GM21390 (cell line): Measurements from ENCODE around the gene GYS1.

ENCODE experiments used
- ATAC-seq: cut with Tn5 transposase; IDR thresholded peaks from one replicate; pipeline ENCODE4 v1.9.1; 2021; ENCODE audit not compliant: unreplicated experiment

Gene GYS1

DNA sequence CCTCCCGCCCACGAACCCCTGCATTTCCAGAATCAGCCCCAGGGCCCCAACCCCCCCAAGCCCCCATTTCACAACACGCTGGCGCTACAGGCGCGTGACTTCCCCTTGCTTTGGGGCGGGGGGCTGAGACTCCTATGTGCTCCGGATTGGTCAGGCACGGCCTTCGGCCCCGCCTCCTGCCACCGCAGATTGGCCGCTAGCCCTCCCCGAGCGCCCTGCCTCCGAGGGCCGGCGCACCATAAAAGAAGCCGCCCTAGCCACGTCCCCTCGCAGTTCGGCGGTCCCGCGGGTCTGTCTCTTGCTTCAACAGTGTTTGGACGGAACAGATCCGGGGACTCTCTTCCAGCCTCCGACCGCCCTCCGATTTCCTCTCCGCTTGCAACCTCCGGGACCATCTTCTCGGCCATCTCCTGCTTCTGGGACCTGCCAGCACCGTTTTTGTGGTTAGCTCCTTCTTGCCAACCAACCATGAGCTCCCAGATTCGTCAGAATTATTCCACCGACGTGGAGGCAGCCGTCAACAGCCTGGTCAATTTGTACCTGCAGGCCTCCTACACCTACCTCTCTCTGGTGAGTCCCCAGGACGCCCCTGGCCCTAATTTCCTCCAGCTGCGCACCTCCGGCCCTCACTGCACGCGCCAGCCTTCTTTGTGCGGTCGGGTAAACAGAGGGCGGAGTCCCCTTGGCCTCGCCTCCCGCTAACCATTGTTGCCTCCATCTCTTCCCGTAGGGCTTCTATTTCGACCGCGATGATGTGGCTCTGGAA is 27.9 kb downstream of the GYS1 start, which contains the start of gene FTL:
Gene FTL, plus strand, starts transcription at position 270 of the 766 bp plus-strand sequence. Its CDS starts 199 bp downstream, at position 469.
- peak; percentile 50 for ATAC-seq

DNA sequence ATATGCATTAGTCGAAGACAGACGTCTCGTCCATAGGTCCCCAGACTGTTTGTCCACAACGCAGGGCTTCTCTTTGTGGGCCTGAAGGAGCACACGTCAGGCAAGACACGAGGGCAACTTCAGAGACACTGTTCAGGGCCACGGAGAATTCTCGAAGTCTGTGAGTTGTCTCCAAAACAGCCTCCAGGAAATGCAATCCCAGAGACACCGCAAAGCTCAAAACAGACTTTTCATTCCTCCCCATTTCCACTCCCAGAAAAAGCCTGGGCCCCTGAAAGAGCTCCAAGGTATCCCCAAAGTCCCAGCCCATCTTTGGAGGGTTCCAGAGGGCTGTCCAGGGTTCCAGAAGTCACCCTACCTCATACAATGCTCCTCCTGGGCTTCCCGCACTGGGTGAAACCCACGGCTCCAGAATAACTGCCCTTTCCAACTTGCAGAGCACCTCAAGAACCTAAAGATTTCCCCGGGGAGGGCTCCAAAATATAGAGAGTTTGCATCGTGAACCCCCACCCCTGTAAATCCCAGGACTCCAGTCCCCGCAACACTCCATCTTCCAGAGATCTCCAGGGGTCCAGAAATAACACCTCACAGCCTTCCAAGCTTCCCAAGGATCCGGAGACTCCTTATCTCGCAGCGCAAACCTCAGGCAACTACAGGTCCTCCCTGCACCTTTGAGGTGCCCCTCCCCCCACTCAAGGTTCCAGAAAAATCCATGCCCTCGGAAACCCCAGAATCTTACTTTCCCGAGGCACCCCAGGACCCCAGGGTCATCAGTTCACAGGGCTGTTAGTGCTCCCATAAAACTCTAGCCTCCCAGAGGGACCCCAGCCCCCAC is 28.7 kb downstream of the GYS1 start:
- ATAC-seq: no peak

DNA sequence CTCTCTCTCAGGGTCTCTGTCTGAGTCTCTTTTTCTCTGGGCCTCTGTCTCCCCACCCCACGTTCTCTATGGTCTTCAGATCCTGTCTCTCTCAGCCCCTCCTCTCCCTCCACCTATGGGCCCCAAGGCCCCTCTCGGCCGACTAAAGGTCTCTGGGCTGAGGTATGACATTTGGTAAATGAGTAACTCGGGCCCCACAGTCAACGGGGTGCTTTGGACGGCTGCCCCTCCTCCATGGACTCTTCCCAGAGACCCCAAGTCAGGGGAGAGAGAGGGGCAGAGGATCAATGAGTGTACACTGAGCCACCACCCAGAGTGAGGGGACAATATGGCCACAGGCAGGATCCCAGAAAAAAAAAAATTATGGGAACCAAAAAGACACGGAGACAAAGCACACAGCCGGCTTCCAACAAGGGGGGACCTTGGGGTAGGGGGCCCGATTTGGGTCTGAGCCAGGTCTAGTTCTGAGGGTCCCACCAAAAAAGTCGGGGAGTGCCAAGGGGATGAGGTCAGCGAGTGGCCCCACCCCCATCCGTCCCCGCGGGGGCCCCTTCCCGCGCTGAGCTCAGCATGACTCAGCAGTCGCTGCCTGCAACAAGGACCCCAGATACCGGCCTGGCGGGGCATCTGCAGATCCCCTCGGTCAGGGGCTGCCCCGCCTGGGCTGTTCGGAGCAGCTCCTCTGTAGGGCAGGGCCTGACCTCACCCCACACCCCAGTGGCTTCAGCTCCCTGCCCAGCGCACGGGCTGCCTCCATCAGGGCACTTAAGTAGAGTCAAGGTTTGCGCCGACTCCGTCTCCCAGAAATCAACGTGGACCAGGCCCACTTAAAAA is 29.5 kb downstream of the GYS1 start:
- ATAC-seq: no peak

DNA sequence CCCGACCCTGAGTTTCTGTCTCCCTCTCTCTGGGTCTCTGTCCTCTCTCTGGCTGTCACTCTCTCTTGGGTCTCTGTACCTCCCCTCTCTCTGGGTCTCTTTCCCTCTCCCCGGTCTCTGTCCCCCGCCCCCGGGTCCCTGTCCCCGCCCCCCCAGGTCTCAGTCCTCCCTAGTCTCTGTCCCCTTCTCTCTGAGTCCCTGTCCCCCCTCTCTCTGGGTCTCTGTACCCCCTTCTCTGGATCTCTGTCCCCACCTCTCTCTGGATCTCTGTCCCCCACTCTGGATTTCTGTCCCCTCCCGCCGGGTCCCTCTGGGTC is 30.3 kb downstream of the GYS1 start:
- no peak for ATAC-seq

DNA sequence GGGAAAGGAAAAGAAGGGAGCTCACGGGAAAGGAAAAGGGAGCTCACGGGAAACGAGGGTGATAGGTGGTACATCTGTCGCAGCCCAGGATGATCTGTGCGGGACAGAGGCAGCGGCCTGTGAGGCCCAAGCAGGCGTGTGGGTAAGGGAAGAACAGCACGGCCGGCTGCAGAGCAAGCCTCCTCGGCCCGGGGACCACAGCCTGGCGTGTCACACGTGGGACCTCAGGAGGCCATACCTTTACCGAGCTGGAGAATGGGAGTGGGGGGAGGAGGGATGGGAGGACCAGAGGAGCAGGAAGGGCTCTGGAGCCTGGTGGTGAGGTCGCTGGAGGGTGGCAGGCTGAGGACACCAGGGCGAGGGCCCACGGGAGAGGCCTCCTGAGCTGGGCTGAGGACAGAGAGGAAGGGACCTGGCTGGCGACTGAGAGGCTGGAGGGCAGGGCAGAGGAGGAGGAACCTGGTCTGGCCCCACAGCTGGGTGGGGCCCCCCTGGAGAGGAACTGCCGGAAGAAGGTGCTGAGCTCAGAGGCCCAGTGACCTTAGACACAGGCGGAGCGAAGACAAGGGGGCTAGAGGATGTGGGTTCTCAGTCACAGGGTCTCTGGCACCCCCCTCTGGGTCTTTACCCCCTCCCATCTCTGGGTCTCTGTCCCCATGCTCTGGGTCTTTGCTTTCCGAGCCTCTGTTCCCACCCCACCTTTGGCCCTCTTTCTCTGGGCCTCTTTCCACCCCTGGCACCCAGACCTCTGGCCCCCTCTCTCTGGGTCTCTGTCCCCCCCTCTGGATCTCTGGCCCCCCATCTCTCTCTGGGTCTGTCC is 30.9 kb downstream of the GYS1 start:
- ATAC-seq: no peak

DNA sequence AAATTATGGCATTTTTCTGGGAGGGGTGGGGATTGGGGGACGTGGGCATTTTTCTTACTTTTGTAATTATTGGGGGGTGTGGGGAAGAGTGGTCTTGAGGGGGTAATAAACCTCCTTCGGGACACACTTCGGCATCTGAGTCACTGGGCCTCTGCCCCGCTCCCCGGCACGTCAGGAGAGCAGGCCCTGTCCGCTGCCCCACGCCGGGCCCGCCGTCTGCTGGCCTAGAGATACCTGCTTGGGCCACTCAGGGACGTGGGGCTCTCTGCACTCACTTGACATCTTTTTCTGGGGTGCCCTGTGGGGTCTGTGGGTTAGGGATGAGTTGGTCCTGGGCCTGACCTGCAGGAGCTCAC is 31.5 kb downstream of the GYS1 start:
- no peak for ATAC-seq

DNA sequence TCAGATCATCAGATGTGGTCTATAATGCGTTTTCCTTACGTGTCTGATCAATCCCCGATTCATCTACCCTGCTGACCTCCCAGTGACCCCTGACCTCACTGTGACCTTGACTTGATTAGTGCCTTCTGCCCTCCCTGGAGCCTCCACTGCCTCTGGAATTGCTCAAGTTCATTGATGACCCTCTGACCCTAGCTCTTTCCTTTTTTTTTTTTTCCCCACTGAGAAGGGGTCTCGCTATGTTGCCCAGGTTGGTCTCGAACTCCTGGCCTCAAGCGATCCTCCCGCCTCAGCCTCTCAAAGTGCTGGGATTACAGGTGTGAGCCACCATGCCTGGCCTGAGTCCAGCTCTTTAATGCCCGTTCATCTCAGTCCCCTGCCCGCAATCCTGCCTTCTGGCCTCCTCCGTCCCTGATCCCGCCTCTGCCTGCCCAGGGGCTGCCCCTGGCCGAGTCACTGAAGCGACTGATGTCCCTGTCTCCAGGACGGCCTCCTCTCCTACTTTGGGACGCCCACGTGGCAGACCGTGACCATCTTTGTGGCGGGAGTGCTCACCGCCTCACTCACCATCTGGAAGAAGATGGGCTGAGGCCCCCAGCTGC is 32.0 kb downstream of the GYS1 start:
- no peak for ATAC-seq

DNA sequence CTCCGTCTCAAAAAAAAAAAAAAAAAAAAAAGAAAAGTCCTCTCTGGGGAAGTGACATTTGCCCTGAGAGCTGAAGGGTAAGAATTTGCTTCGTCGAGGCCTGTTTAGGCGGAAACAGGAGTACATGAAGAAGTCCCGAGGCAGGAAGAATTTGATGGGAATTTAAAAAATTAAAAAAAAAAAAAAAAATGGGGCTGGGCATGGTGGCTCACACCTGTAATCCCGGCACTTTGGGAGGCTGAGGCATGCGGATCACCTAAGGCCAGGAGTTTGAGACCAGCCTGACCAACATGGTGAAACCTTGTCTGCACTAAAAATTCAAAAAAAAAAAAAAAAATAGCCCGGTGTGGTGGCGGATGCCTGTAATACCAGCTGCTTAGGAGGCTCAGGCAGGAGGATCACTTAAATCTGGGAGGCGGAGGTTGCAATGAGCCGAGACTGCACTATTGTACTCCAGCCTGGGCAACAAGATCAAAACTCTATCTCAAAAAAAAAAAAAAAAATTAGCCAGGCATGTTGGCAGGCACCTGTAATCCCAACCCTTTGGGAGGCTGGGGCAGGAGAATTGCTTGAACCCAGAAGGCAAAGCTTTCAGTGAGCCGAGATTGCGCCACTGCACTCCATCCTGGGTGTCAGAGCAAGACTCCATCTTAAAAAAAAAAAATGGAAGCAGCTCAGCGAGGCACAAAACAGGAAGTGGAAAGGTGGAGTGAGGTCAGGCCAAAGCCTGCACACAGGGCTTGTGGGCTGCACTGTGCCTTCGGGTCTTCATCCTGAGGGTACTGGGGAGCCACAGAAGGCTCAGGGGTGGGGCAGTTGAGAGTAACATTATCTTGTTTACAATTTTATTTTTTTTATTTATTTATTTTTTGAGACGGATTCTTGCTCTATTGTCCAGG is 33.5 kb downstream of the GYS1 start:
- no peak for ATAC-seq

DNA sequence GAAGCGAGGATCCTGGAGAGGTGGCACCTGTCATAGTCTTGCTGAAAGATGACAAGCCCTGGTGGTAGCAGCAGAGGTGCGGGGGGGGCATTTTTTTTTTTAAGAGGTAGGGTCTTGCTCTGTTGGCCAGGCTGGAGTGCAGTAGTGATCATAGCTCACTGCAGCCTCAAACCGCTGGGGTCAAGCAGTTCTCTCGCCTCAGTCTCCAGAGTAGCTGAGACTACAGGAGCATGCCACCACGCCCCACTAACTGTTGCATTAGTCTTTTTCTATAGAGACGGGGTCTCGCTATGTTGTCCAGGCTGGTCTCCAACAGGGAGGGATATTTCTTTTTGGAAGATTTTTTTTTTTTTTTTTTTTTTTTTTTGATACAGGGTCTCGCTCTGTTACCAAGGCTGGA is 35.1 kb downstream of the GYS1 start:
- ATAC-seq: no peak

DNA sequence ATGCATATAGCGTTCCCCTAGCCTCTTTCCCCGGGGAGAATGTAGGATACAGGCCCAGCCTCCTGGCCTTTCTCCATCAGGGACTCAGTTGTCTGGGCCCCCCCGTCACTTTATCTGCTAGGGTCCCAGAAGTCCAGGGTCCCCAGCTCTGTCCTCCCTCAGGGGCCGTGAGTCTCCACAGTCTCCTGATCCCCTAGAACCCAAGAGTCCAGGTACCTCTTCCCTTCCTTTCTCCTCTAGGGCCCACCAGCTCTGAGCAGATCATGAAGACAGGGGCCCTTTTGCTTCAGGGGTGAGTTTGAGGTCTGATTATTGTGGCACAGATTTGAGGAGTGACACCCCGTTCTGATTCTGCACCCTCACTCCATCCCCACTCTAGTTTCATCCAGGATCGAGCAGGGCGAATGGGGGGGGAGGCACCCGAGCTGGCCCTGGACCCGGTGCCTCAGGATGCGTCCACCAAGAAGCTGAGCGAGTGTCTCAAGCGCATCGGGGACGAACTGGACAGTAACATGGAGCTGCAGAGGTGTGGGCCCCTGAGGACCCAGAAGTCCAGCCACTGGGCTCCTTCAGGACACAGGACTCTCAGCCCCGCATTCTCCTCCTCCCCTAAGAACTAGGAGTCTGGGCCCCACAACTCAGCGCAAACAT is 37.7 kb downstream of the GYS1 start:
- ATAC-seq: no peak

DNA sequence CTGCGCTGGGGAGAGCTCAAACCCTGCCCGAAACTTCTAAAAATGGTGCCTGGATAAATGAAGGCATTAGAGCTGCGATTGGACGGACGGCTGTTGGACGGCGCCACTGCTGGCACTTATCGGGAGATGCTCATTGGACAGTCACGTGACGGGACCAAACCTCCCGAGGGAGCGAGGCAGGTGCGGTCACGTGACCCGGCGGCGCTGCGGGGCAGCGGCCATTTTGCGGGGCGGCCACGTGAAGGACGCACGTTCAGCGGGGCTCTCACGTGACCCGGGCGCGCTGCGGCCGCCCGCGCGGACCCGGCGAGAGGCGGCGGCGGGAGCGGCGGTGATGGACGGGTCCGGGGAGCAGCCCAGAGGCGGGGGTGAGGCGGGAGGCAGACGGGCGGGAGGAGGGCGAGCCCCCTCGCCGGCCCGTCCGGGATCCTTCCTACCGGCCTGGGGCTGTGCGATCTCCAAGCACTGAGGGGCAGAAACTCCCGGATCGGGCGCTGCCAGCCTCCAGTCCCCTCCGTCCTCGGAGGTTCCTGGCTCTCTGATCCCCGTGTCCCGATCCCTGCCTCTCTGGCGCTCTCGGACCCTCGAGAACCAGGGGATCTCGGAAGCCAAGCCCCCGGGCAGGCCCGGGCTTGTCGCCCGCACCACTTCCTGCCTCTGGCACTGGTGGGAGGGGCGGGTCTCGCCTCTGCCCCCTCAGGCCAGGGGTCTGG is 38.4 kb downstream of the GYS1 start, which contains the start of gene BAX:
Gene BAX, plus strand, starts transcription at position 281 of the 713 bp plus-strand sequence. Its CDS starts 54 bp downstream, at position 335.
- peak; percentile 69 for ATAC-seq

DNA sequence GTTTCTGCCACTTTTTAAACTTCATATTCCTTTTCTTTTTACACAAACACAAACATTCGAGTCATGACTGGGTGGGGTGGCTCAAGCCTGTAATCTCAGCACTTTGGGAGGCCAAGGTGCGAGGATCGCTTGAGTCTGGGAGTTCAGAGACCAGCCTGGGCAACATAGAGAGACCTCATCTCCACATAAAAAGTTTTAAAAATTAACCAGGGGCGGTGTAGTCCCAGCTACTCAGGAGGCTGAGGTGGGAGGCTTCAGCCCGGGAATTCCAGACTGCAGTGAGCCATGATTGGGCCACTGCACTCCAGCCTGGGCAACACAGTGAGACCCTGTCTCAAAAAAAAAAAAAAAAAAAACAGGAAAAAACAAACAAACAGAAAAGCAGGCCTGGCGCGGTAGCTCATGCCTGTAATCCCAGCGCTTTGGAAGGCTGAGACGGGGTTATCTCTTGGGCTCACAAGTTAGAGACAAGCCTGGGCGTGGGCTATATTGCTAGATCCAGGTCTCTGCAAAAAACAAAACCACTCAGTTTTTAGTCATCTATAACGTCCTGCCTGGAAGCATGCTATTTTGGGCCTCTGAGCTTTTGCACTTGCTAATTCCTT is 39.0 kb downstream of the GYS1 start:
- ATAC-seq: no peak

DNA sequence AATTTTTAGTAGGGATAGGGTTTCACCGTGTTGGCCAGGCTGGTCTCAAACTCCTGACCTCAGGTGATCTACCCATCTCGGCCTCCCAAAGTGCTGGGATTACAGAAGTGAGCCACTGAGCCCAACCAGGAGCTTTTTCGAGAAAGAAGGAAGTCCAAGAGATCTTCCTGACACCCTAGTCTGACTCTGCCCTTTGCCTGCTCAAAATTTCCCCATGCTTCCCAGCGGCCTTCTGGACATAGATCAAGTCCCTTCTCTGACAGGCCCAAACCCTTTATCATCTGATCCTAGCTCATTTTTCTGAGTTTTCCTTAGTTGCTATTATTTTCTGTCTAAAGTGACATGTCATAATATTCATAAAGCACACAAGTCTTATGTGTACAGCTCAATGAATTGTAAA is 40.0 kb downstream of the GYS1 start:
- ATAC-seq: no peak

DNA sequence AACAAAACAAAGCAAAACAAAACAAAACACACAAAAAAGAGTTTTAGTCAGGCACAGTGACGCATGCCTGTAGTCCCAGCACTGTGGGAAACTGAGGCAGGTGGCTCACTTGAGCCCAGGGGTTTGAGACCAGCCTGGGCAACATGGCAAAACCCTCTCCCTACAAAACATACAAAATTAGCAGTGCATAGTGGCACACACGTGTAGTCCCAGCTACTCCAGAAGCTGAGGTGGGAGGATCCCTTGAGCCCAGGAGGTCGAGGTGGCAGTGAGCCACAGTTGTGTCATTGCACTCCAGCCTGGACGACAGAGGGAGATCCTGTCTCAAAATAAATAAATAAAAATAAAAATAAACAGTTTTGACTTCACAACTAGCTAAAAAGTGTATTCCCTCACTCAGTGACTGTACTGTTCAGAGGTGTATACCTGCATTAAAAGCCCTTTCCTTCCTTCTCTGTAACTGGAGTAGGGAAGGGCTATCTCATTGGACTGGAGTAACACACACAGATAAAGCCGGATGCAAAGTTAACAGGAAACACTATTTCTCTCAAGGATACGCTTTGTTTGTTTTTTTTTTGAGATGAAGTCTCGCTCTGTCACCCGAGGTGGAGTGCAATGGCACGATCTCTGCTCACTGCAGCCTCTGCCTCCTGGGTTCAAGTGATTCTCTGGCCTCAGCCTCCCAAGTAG is 42.1 kb downstream of the GYS1 start:
- ATAC-seq: no peak

DNA sequence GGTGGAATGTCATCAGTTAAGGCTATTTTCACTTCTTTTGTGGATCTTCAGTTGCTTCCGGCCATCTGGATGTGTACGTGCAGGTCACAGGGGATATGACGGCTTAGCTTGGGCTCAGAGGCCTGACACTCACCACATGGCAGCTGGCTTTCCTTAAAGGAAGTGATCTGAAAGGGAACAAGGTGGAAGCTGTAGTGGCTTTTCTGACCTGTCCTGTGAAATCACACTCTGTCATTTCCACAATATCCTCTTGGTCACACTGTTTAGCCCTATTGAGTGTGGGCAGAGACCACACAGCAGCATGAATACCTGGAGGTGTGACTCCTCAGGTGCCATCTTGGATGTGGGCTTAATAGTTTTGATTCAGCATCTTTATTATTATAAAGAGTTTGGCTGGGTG is 43.0 kb downstream of the GYS1 start:
- no peak for ATAC-seq

DNA sequence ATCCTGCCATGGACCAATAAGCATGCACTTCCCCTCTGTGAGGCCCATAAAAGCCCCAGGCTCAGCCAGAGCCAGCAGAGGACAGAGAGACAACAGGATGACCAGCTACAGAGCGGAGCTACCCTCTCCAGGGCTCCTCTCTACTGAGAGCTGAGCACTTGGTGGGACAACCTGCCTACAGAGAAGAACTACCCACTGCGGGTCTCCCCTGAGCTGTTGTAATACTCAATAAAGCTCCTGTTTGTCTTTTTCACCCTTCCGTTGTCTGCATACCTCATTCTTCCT is 45.9 kb downstream of the GYS1 start:
- no peak for ATAC-seq
